NCI-H1092 (cell line): ENCODE results near the gene ITGA3.

Experiments used
- DNase-seq: peaks from one replicate; lab custom pipeline; 2025; lab: John Stamatoyannopoulos, UW

ITGA3 gene

GRCh38 chr17:50110591-50111349 is 54.9 kb downstream of the ITGA3 start:
- no peak for DNase-seq

GRCh38 chr17:50111673-50112655 is 56.1 kb downstream of the ITGA3 start:
- DNase-seq: no peak

GRCh38 chr17:50112694-50113093 is 56.8 kb downstream of the ITGA3 start:
- no peak for DNase-seq

GRCh38 chr17:50113624-50114320 is 57.9 kb downstream of the ITGA3 start:
- no peak for DNase-seq

GRCh38 chr17:50114401-50114800 is 58.5 kb downstream of the ITGA3 start:
- DNase-seq: no peak

GRCh38 chr17:50114849-50115357 is 59.0 kb downstream of the ITGA3 start:
- DNase-seq: peak; percentile 12

- DNase-seq: no peak
Measured at GRCh38 chr17:50115756-50116155, 59.8 kb downstream of the ITGA3 start.

GRCh38 chr17:50117202-50118051 is 61.5 kb downstream of the ITGA3 start:
- peak; percentile 50 for DNase-seq

GRCh38 chr17:50118076-50118827 is 62.3 kb downstream of the ITGA3 start:
- DNase-seq: no peak

- DNase-seq: no peak
Measured at GRCh38 chr17:50118828-50119218, 62.9 kb downstream of the ITGA3 start.

- no peak for DNase-seq
Measured at GRCh38 chr17:50120475-50121253, 64.8 kb downstream of the ITGA3 start.

- DNase-seq: no peak
Measured at GRCh38 chr17:50122945-50123344, 67.0 kb downstream of the ITGA3 start.

GRCh38 chr17:50123649-50124349 is 67.9 kb downstream of the ITGA3 start:
- peak; percentile 12 for DNase-seq

- DNase-seq: no peak
Measured at GRCh38 chr17:50125420-50125997, 69.6 kb downstream of the ITGA3 start.

- DNase-seq: no peak
Measured at GRCh38 chr17:50127697-50128361, 71.9 kb downstream of the ITGA3 start.

- no peak for DNase-seq
Measured at GRCh38 chr17:50128441-50129352, 72.8 kb downstream of the ITGA3 start.

- DNase-seq: no peak
Measured at GRCh38 chr17:50129353-50129727, 73.4 kb downstream of the ITGA3 start.
